22Rv1 (cell line): ENCODE results near the gene SYNE4.

Experiments used
- ZFX ChIP-seq: fragments of 450-650 bp; IDR thresholded peaks from 2 replicates; pipeline ENCODE4 v1.6.1; 2017; ENCODE audit warnings: antibody characterized with exemption, borderline replicate concordance
- TF ChIP-seq, protein P1 (sequence below): fragments of 450-650 bp; IDR thresholded peaks from 2 replicates; pipeline ENCODE4 v1.5.1; 2017; ENCODE audit warnings: mild to moderate bottlenecking

- TF ChIP-seq, protein P1, sequence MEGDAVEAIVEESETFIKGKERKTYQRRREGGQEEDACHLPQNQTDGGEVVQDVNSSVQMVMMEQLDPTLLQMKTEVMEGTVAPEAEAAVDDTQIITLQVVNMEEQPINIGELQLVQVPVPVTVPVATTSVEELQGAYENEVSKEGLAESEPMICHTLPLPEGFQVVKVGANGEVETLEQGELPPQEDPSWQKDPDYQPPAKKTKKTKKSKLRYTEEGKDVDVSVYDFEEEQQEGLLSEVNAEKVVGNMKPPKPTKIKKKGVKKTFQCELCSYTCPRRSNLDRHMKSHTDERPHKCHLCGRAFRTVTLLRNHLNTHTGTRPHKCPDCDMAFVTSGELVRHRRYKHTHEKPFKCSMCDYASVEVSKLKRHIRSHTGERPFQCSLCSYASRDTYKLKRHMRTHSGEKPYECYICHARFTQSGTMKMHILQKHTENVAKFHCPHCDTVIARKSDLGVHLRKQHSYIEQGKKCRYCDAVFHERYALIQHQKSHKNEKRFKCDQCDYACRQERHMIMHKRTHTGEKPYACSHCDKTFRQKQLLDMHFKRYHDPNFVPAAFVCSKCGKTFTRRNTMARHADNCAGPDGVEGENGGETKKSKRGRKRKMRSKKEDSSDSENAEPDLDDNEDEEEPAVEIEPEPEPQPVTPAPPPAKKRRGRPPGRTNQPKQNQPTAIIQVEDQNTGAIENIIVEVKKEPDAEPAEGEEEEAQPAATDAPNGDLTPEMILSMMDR: no peak
- TF ChIP-seq ZFX: no peak
These were observed 31.9 kb upstream of the SYNE4 start for GRCh38 chr19:36040495-36040894.
